Suppressor macrophage treated with lipopolysaccharide for 4 hours (primary cell): Measurements from ENCODE around the gene CYTH3.
"Not testable (repeated sequence)": the region's sequence is repeated elsewhere in the genome, so short reads cannot be mapped to it uniquely, and the experiment has no call there.

Experiments used
- DNase-seq: peaks from one replicate; pipeline ENCODE4 v3.0.0-alpha.2; 2020

CYTH3 gene

GRCh38 chr7:6272481-6273323 is at the start of gene CYTH3:
Gene CYTH3, minus strand, starts transcription at chr7:6272624. Its CDS starts 117 bp downstream, at chr7:6272507.
- DNase-seq = peak; percentile 94

DNA sequence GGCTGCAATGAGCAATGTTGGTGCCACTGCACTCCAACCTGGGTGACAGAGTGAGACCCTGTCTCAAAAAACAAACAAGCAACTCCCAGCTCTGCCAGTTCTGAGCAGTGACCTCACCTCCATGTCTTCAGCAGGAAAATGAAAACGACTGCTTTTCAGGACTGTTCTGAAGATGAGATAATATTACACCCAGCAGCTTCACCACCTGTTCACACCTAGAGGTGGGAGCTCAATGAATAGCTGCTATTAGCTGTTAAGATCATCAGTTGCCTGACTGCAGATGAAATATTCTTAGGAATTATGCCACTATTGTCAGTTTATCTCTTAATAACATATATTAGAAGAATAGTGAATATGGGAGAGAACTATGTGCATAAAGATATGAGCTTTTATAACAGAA is 48.4 kb upstream of the CYTH3 start:
- DNase-seq = no peak

DNA sequence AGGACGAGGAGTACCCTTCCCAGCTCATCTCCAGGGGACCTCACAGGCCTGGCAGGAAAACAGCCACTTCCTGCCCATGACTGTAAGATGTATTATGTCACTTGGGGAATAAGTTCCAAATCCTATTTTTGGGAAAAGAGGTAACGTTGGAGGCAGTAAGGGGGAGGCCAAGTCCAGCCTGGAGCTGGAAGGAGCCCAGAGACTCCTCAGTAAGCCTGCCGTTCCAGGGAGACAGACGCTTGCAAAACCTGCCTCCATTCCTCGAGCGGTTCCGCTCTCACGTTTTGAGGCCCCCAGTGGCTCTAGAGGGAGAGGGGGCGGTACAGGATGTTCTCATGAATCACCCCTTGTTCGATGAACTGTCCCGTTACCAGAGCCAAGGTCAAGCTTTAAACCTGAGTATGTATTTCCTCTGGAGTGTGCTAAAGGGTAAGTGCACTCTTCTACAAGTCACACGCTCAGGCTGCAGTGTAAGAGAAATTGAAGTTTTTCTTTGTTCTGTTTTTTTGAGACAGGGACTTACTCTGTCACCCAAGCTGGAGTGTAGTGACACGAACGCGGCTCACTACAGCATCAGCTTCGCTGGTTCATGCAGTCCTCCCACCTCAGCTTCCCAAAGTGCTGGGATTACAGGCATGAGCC is 45.5 kb upstream of the CYTH3 start:
- DNase-seq = peak; percentile 41

GRCh38 chr7:6316226-6316625 is 43.8 kb upstream of the CYTH3 start:
- no peak for DNase-seq

DNA sequence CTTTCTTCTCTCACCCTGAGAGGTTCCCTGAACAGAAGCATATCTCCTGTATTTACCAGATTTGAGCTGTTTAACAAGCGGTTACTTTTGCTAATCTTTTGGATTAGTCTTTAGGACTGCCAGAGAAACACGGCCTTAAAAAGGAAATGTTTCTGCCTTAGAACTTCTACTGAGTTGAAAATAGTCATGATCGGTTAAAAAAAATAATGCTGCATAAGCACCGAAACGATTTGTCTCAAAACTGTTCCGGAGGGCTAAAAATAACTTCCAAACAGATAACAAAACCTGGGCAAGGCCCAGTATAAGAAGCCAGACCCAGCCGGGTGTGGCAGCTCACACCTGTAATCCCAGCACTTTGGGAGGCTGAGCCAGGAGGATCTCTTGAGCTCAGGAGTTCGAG is 43.3 kb upstream of the CYTH3 start:
- no peak for DNase-seq

DNA sequence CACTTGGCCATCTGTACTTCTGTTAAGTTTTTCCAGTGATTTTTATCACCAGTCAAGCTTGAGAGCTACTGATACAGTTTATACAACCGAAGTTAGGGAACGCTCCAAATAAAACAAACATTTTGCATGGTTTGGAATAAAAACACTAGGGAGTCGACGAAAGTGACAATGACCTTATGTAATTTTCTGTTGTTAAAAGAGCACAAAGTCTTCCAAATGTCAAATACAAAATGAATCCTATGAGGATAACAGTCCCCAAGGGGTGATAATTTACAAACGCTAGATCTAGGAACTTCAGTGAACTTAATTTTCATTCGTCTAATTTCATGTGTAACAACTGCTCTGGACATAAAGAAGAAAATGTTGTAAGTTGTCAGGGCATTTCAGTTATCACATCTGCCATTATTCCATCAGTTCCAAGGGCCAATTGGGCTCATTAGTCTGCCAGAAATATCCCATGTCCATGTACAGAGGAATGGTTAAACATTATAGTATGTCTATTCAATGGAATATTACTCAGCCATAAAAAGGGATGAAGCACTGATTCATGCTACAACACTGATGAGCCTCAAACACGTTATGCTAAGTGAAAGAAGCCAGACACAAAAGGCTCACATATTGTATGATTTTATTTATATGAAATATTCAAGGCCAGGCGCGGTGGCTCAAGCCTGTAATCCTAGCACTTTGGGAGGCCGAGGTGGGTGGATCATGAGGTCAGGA is 38.0 kb upstream of the CYTH3 start:
- no peak for DNase-seq

DNA sequence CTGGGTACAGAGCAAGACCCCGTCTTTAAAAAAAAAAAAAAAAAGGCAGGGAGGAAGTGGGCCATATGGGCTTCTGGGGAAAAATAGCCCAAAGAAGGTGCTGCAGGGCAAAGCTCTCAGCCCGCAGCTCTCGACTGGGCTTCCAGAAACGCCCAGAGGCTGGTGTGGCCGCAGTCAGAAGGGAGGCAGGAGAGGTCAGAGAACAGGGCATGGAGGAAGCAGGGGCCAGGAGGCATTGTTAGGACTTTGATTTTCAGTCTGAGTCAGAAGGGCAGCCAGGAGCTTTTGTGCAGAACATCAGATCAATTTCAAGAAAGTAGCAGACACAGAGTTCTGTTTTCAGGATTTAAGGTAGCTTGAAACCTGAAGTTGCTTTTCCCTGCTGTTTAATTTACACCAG is 35.3 kb upstream of the CYTH3 start:
- DNase-seq = no peak

DNA sequence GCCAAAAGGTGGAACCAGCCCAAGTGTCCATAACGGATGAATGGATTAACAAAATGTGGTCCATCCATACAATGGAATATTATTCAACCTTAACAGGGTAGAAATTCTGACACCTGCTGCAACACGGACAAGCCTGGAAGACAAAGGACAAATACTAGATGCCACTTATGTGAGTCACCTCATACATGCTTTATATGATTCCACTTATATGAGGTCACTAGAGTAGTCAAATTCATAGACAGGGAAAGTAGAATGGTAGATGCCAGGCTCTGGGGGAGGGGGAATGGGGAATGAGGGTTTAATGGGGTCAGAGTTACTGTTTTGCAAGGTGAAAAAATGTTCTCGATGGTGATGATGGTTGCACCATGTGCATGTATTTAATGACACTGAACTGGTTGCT is 34.0 kb upstream of the CYTH3 start:
- no peak for DNase-seq

GRCh38 chr7:6305330-6305729 is 32.9 kb upstream of the CYTH3 start:
- DNase-seq = no peak

GRCh38 chr7:6301446-6301845 is 29.0 kb upstream of the CYTH3 start:
- not testable (repeated sequence) for DNase-seq

DNA sequence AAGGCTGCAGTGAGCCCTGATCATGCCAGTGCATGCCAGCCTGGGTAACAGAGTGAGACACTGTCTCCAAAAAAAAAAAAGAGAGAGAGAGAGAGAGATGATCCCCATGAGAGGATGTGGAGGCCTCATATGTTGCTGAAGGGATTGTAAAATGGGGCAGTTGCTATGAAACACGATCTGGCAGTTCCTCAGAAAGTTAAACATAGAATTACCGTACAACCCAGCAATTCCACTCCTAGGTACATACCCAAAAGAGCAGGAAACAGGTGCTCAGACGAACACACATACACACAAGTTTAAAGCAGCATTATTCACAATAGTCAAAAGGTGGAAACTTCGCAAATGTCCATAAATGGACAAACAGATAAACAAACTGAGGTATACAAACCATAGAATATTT is 27.4 kb upstream of the CYTH3 start:
- DNase-seq = no peak

GRCh38 chr7:6294839-6295238 is 22.4 kb upstream of the CYTH3 start:
- DNase-seq = no peak

DNA sequence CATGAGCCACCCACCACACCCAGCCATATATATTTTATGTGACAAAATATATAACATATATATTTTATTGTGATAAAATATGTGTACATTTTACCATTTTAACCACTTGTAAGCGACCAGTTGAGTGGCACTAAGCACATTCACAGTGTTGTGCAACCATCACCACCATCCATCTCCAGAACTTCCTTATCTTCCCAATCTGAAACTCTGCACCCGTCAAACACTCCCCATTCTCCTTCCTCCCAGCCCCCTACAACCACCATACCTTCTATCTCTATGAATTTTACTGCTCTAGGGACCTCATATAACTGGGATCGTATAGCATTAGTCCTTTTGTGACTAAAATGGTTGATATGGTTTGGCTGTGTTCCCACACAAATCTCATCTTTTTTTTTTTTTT is 20.8 kb upstream of the CYTH3 start:
- no peak for DNase-seq

- not testable (repeated sequence) for DNase-seq
These were observed 19.5 kb upstream of the CYTH3 start for GRCh38 chr7:6291941-6292340.

DNA sequence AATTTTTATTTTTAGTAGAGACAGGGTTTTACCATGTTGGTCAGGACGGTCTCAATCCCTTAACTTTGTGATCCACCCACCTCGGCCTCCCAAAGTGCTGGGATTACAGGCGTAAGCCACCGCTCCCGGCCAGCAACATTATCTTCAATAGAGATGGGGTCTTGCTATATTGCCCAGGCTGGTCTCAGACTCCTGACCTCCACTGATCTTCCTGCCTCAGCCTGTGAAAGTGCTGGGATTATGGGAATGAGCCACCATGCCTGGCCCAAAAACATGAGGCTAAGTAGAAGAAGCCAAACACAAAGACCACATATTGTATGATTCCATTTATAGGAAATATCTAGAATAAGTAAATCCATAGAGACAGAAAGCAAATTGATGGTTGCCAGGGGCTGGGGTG is 19.1 kb upstream of the CYTH3 start:
- DNase-seq = no peak

DNA sequence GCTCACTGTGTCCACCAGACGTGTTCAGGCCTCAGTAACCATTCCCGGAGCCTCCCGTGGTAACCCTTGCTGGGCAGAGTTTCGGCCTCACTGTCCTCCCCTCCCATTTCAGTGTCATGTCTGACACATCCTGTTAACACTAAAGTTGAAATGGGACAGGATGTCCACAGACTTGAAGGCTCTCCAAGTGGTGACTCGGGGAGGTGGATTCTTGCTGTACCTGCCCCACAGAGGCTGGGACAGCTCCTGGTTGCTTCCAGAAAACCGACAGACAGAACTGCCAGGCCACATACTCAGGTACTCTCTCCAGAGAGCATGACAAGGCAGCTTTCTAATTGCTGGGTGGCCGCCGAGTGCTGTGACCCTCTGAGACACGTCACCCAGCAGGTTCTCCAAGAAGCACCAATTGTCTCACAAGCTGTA is 17.9 kb upstream of the CYTH3 start:
- DNase-seq = no peak

GRCh38 chr7:6288270-6288860 is 15.9 kb upstream of the CYTH3 start:
- no peak for DNase-seq

- no peak for DNase-seq
These were observed 14.1 kb upstream of the CYTH3 start for GRCh38 chr7:6286486-6286885.

GRCh38 chr7:6284461-6285360 is 12.3 kb upstream of the CYTH3 start:
- peak; percentile 22 for DNase-seq

GRCh38 chr7:6284055-6284400 is 11.6 kb upstream of the CYTH3 start:
- DNase-seq = no peak

DNA sequence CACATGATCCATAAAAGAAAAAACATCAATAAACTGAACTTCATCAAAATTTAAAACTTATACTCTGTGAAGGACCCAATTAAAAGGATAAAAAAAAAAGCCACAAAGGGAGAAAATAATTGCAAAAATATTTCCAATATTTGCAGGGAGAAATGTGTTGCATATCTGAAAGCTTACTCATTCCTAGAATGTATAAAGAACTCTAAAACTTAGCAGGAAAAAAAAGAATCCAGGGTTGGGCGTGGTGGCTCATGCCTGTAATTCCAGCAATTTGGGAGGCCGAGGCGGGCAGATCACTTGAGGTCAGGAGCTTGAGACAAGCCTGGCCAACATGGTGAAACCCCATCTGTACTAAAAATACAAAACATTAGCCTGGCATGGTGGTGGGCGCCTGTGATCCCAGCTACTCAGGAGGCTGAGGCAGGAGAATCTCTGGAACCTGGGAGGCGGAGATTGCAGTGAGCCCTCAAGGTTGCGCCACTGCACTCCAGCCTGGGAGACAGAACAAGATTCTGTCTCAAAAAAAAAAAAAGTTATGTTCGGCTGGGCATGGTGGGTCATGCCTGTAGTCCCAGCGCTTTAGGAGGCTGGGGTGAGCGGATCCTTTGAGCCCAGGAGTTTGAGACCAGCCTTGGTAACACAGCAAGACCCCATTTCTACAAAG is 11.1 kb upstream of the CYTH3 start:
- not testable (repeated sequence) for DNase-seq

DNA sequence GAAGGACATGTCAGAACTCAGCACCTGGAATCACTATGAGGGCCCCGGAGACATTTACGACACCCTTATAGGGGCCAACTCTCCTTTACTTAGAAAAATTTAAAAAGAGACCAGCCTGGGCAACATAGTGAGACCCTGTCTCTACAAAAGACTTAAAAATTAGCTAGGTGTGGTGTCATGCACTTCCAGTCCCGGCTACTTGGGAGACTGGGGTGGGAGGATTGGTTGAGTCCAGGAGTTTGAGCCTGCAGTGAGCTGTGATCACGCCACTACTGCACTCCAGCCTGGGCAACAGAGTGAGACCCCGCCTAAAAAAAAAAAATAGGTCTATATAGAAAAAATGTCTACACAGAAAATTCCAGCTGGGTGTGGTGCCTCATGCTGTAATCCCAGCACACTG is 7.5 kb upstream of the CYTH3 start:
- no peak for DNase-seq
